Natural killer cell (primary cell): ENCODE measurements around the gene ZNF398. TPM values are rescaled to one million over a fixed set of nuclear protein-coding genes. Genes with fewer than 3 reads are reported as not detected.

ENCODE experiments used
- ATAC-seq, 3 donors: fragments of 150-1000 bp in 2 of 3; fragments of 200-7000 bp in 1 of 3; cut with Tn5 transposase; 1 replicate in 1 of 3; 2 replicates in 2 of 3; pipeline ENCODE4 v1.10.0; 2021; ENCODE audit warnings: mild to moderate bottlenecking in 2 of 3, moderate library complexity in 2 of 3
- DNase-seq, 2 donors: peaks; one replicate each; pipeline versions ENCODE4 v3.0.0 to v3.0.0-alpha.2; 2013 to 2021; ENCODE audit warnings: mixed read lengths in 1 of 2
- H3K27ac ChIP-seq: one replicate; pipeline ENCODE4 v1.5.1; 2013; ENCODE audit warnings: mild to moderate bottlenecking, low read length
- H3K27me3 ChIP-seq: one replicate; pipeline ENCODE4 v1.6.1; 2013; ENCODE audit warnings: low read length; ENCODE audit not compliant: control insufficient read depth, insufficient read depth
- H3K36me3 ChIP-seq: one replicate; pipeline ENCODE4 v1.6.1; 2013; ENCODE audit warnings: low read length; ENCODE audit not compliant: control insufficient read depth, insufficient read depth
- H3K4me1 ChIP-seq: one replicate; pipeline ENCODE4 v1.6.1; 2013; ENCODE audit warnings: low read length; ENCODE audit not compliant: control insufficient read depth, insufficient read depth
- H3K4me3 ChIP-seq: one replicate; pipeline ENCODE4 v1.5.1; 2013; ENCODE audit warnings: low read length
- H3K9me3 ChIP-seq: one replicate; pipeline ENCODE4 v1.6.1; 2013; ENCODE audit warnings: low read length; ENCODE audit not compliant: control insufficient read depth, insufficient read depth
- H3K27ac Mint-ChIP-seq, 2 donors: one replicate each; pipeline ENCODE4 v1.8.0; 2022; ENCODE audit warnings: mild to moderate bottlenecking in 2 of 2, mixed read lengths in 2 of 2, moderate library complexity in 1 of 2
- H3K27me3 Mint-ChIP-seq, 2 donors: one replicate each; pipeline ENCODE4 v1.8.0; 2022; ENCODE audit warnings: low read depth in 2 of 2, mixed read lengths in 2 of 2
- H3K36me3 Mint-ChIP-seq: one replicate; pipeline ENCODE4 v1.8.0; 2022; ENCODE audit warnings: mixed read lengths
- H3K4me1 Mint-ChIP-seq, 2 donors: one replicate each; pipeline ENCODE4 v1.8.0; 2022; ENCODE audit warnings: mixed read lengths in 2 of 2
- H3K4me3 Mint-ChIP-seq: one replicate; pipeline ENCODE4 v1.8.0; 2022; ENCODE audit warnings: mild to moderate bottlenecking, moderate library complexity, mixed read lengths
- H3K9me3 Mint-ChIP-seq, 2 donors: one replicate each; pipeline ENCODE4 v1.8.0; 2022; ENCODE audit warnings: mixed read lengths in 2 of 2
- WGBS: methylation state at CpG from one replicate; pipeline ENCODE4 v1.1.7; 2013; ENCODE audit warnings: missing lambda C conversion rate; ENCODE audit not compliant: insufficient coverage; 5-methylcytosine and 5-hydroxymethylcytosine counted together
- intact Hi-C: fragments of 100-400 bp; cut with micrococcal nuclease; formaldehyde crosslinking; loops from one replicate; pipeline ENCODE4 v1.14.2; 2022
- total RNA-seq, 4 donors: library from RNA; stranded (reverse); fragments of 120-200 nt in 1 of 4; gene quantifications; one replicate each; pipeline versions ENCODE4 v1.2.3 to v1.2.4, GENCODE V29; 2013 to 2022
- TF ChIP-seq, protein P1 (sequence below): fragments of 200-600 bp; IDR thresholded peaks from one replicate; pipeline ENCODE4 v1.8.0; 2022; ENCODE audit warnings: antibody characterized with exemption

Gene ZNF398
- total RNA-seq, 3 donors from 2014 or later (not counting 1 experiment from before 2014, with no cell fraction given), result 14.8 to 18.5 (median 18.5) TPM

DNA sequence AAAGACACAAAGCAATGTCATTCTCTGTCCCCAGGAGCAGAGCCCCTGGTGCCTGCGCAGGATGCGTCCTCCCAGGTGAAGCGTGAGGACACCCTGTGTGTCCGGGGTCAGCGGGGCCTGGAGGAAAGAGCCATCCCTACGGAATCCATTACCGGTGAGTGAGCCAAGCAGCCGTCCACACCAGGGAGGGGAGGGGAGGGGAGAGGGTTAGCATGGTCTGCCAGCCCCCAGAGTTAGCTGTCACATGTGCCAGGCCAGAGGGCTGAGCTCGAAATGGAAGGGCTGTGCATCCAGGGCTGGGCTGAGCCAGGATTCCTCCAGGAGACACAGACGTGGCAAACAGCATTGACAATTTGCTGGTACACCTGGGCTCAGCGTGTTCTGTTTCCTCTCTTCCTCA lies 63.3 kb downstream of the ZNF398 start:
- Mint-ChIP-seq H3K36me3 (peaks cover 22% of the 10 kb centered on the region), H3K4me1 (peaks cover 0 to 3% of the 10 kb centered on the region in 2 donors), H3K27me3 (no peaks in the 10 kb centered on the region), H3K9me3 (no peaks in the 10 kb centered on the region), H3K4me3 (no peak overlapping the region), H3K27ac (no peak overlapping the region)
- intact Hi-C loops, result no loop called here
- no peaks in the 10 kb centered on the region for H3K9me3 ChIP-seq
- TF ChIP-seq, protein P1, sequence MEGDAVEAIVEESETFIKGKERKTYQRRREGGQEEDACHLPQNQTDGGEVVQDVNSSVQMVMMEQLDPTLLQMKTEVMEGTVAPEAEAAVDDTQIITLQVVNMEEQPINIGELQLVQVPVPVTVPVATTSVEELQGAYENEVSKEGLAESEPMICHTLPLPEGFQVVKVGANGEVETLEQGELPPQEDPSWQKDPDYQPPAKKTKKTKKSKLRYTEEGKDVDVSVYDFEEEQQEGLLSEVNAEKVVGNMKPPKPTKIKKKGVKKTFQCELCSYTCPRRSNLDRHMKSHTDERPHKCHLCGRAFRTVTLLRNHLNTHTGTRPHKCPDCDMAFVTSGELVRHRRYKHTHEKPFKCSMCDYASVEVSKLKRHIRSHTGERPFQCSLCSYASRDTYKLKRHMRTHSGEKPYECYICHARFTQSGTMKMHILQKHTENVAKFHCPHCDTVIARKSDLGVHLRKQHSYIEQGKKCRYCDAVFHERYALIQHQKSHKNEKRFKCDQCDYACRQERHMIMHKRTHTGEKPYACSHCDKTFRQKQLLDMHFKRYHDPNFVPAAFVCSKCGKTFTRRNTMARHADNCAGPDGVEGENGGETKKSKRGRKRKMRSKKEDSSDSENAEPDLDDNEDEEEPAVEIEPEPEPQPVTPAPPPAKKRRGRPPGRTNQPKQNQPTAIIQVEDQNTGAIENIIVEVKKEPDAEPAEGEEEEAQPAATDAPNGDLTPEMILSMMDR, result no peak
- no peak for ATAC-seq
- H3K27me3 ChIP-seq, result no peaks in the 10 kb centered on the region
- DNase-seq, result no peak
- no peak overlapping the region for H3K4me3 ChIP-seq
- no peaks in the 10 kb centered on the region for H3K4me1 ChIP-seq
- peaks cover 77% of the 10 kb centered on the region for H3K36me3 ChIP-seq
- H3K27ac ChIP-seq, result no peak overlapping the region
- WGBS, result 97% methylated on average over 11 of the region's 11 CpGs

DNA sequence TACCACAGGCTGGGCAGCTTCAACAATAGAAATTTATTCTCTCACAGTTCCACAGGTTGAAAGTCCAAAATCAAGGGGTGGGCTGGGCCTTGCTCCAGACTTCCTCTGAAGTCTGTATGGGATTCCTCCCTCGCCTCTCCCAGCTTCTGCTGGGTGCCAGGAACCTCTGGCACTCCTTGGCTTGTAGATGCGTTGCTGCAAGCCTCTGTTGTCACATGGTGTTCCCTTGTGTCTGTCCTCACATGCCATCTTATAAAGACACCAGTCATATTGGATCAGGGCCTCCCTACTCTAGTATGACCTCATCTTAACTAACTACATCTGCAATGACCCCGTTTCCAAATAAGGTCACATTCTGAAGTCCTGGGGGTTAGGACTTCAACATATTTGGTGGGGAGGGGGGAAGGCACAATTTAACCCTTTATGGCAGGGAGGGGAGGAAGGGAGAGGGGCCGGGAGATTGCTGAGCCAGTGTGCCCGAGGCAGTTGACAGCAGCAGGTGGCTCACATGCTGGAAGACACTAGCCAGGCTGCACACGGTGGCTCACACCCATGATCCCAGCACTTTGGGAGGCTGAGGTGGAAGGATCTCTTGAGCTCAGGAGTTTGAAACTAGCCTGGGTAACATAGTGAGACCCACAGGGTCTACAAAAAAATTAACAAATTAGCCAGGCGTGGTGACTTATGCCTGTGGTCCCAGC lies 66.9 kb downstream of the ZNF398 start:
- H3K4me3 ChIP-seq, result no peak overlapping the region
- DNase-seq, result no peak
- no peaks in the 10 kb centered on the region for H3K27me3 Mint-ChIP-seq
- intact Hi-C loops, result no loop called here
- peaks cover 16% of the 10 kb centered on the region for H3K36me3 Mint-ChIP-seq
- H3K27me3 ChIP-seq, result no peaks in the 10 kb centered on the region
- no peaks in the 10 kb centered on the region for H3K4me1 ChIP-seq
- no peak overlapping the region for H3K4me3 Mint-ChIP-seq
- ATAC-seq, result no peak
- no peak overlapping the region for H3K27ac ChIP-seq
- peaks cover 76% of the 10 kb centered on the region for H3K36me3 ChIP-seq
- TF ChIP-seq, protein P1, result no peak
- no peak overlapping the region for H3K27ac Mint-ChIP-seq
- peaks cover 3 to 10% of the 10 kb centered on the region in 2 donors for H3K4me1 Mint-ChIP-seq
- WGBS, result 95% methylated on average over 6 of the region's 7 CpGs
- no peaks in the 10 kb centered on the region for H3K9me3 Mint-ChIP-seq
- H3K9me3 ChIP-seq, result no peaks in the 10 kb centered on the region

DNA sequence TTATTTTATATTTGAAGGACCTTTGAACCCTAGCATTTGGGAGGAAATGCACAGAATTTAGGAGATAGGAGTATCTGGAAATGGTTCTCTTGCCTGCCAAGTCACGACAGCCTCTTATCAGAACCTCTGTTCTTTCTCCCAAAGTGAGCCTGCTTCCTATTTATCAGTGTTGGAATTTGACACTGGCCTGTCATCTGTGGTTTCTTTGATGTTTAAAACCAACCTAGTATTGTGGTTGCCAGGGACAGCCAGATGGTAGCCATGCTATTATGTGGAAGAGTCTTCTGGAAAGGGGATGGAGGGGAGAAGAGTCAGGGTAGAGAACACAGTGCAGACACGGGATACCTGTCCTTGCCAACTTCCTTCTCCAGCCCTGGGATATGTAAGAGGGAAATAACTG lies 69.1 kb downstream of the ZNF398 start:
- Mint-ChIP-seq H3K27ac (no peak overlapping the region), H3K36me3 (peaks cover 1% of the 10 kb centered on the region), H3K27me3 (no peaks in the 10 kb centered on the region), H3K4me1 (peaks cover 8 to 10% of the 10 kb centered on the region in 2 donors), H3K9me3 (no peaks in the 10 kb centered on the region), H3K4me3 (no peak overlapping the region)
- intact Hi-C loops, result no loop called here
- no peaks in the 10 kb centered on the region for H3K9me3 ChIP-seq
- H3K36me3 ChIP-seq, result peaks cover 66% of the 10 kb centered on the region
- no peak overlapping the region for H3K4me3 ChIP-seq
- DNase-seq (no peak), ATAC-seq (no peak)
- no peak overlapping the region for H3K27ac ChIP-seq
- H3K4me1 ChIP-seq, result no peaks in the 10 kb centered on the region
- 94% methylated on average over 2 of the region's 2 CpGs for WGBS
- no peaks in the 10 kb centered on the region for H3K27me3 ChIP-seq
- TF ChIP-seq, protein P1, result no peak

DNA sequence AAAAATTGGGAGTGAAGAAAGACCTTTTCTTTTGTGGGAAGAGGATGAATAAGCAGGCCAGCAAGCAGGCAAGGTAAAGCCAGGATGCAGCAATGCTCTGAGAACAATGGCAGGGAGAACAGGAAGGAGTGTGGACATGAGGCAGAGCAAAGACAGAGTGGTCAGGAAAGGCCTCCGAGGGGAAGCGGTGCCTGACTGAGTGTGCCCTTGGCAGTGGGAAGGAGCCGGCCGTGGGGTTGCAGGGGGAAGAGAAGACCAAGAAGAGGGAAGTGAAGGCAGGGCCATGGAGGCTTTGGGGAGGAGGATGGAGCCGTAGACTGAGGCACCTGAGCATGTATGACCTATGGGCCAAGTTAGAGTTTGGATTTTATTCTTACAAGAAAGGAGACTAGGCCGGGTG lies 70.3 kb downstream of the ZNF398 start:
- H3K4me3 ChIP-seq, result no peak overlapping the region
- H3K27me3 ChIP-seq, result no peaks in the 10 kb centered on the region
- DNase-seq (no peak), ATAC-seq (no peak)
- no peaks in the 10 kb centered on the region for H3K4me1 ChIP-seq
- peaks cover 56% of the 10 kb centered on the region for H3K36me3 ChIP-seq
- intact Hi-C loops, result no loop called here
- TF ChIP-seq, protein P1, result no peak
- no peaks in the 10 kb centered on the region for H3K27me3 Mint-ChIP-seq
- H3K4me1 Mint-ChIP-seq, result peaks cover 8 to 14% of the 10 kb centered on the region in 2 donors
- H3K27ac Mint-ChIP-seq, result peak overlapping the region in 1 of 2 donors; percentile 14
- H3K4me3 Mint-ChIP-seq, result no peak overlapping the region
- no peak overlapping the region for H3K27ac ChIP-seq
- no peaks in the 10 kb centered on the region for H3K36me3 Mint-ChIP-seq
- no peaks in the 10 kb centered on the region for H3K9me3 Mint-ChIP-seq
- no peaks in the 10 kb centered on the region for H3K9me3 ChIP-seq
- 95% methylated on average over 6 of the region's 6 CpGs for WGBS
